Testis (tissue), 3 donors: Measurements from ENCODE around the gene APOA4. TPM values are rescaled to one million over a fixed set of nuclear protein-coding genes. Genes with fewer than 3 reads are reported as not detected.
A peak's percentile ranks its signal among the peaks of the same experiment; 100 is the strongest.

Experiments
- DNase-seq: peaks from one replicate; pipeline ENCODE4 v3.0.0-alpha.2; 2019
- H3K27ac ChIP-seq, 2 donors: fragments of 200-600 bp; sonication (generic); one replicate each; pipeline ENCODE4 v1.5.1; 2019
- H3K27me3 ChIP-seq: fragments of 200-600 bp; sonication (generic); one replicate; pipeline ENCODE4 v1.5.1; 2019
- H3K36me3 ChIP-seq: fragments of 200-600 bp; sonication (generic); one replicate; pipeline ENCODE4 v1.5.1; 2017; ENCODE audit warnings: low read depth; ENCODE audit errors: missing control alignments
- H3K4me1 ChIP-seq: fragments of 200-600 bp; sonication (generic); one replicate; pipeline ENCODE4 v1.5.1; 2019
- H3K4me3 ChIP-seq, 2 donors: fragments of 200-600 bp; sonication (generic); one replicate each; pipeline ENCODE4 v1.5.1; 2017 to 2019
- H3K9me3 ChIP-seq: fragments of 200-600 bp; sonication (generic); one replicate; pipeline ENCODE4 v1.5.1; 2017
- POLR2A ChIP-seq: fragments of 450-650 bp; IDR thresholded peaks from one replicate; pipeline ENCODE4 v1.6.1; 2017; ENCODE audit warnings: antibody characterized with exemption, mild to moderate bottlenecking, moderate library complexity
- WGBS, 2 donors: methylation state at CpG; one replicate each; pipeline ENCODE4 v1.1.5; 2018; 5-methylcytosine and 5-hydroxymethylcytosine counted together
- intact Hi-C: fragments of 100-400 bp; cut with DNase I; formaldehyde crosslinking; loops from one replicate; pipeline ENCODE4 v1.15.1; 2023; ENCODE audit warnings: low total_unique reads
- polyA plus RNA-seq: library from polyadenylated mRNA; stranded (reverse); fragments of 350-450 nt; fragmentation: Illumina TruSeq; extraction: RNeasy Lipid Tissue Mini Kit (QIAGEN cat#74804); gene quantifications from one replicate; pipeline ENCODE4 v1.2.3, GENCODE V29; 2014; ENCODE audit warnings: low read depth, low replicate concordance; ENCODE audit not compliant: insufficient read depth
- total RNA-seq, 2 donors: library from RNA; depleted of rRNA; stranded (reverse); fragments of >200 nt; gene quantifications; one replicate each; pipeline ENCODE4 v1.2.3, GENCODE V29; 2016
- TF ChIP-seq, protein P1 (sequence below), 3 experiments: fragments of 450-650 bp in 2 of 3; fragments of 200-600 bp in 1 of 3; sonication (generic) in 1 of 3; IDR thresholded peaks; one replicate each; pipeline ENCODE4 v1.5.1; 2016 to 2019; ENCODE audit warnings: antibody characterized with exemption in 3 of 3, mild to moderate bottlenecking in 2 of 3, moderate library complexity in 1 of 3

Gene APOA4
- total and polyA plus RNA-seq, 3 donors from 2014 or later: not detected

DNA sequence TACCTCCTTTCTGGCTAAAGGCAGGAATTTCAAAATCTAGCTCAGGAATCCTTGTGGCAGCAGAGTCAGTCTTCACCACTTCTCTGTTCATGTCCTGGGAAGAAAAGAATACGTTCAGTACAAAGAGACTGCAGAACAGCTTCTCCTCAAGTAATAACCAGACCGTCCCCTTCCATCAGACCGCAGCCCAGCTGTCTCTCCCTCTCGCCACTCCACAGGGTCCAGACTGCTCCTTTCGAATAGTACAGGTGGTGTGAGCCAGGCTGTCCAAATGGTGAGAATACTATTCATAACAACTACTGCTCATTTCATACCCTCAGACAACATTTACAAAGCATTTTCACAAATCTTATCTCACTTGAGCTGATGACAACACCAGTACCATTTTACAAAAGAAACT is 36.1 kb downstream of the APOA4 start:
- no peaks in the 10 kb centered on the region for H3K9me3 ChIP-seq
- WGBS, 2 donors: 48 to 58% methylated on average over 5 of the region's 5 CpGs
- H3K27me3 ChIP-seq: no peaks in the 10 kb centered on the region
- no peak for DNase-seq
- TF ChIP-seq, protein P1, sequence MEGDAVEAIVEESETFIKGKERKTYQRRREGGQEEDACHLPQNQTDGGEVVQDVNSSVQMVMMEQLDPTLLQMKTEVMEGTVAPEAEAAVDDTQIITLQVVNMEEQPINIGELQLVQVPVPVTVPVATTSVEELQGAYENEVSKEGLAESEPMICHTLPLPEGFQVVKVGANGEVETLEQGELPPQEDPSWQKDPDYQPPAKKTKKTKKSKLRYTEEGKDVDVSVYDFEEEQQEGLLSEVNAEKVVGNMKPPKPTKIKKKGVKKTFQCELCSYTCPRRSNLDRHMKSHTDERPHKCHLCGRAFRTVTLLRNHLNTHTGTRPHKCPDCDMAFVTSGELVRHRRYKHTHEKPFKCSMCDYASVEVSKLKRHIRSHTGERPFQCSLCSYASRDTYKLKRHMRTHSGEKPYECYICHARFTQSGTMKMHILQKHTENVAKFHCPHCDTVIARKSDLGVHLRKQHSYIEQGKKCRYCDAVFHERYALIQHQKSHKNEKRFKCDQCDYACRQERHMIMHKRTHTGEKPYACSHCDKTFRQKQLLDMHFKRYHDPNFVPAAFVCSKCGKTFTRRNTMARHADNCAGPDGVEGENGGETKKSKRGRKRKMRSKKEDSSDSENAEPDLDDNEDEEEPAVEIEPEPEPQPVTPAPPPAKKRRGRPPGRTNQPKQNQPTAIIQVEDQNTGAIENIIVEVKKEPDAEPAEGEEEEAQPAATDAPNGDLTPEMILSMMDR (IDR thresholded peaks at IDR 0.05): no peak
- TF ChIP-seq POLR2A: no peak
- H3K4me1 ChIP-seq: peaks cover 11% of the 10 kb centered on the region
- H3K27ac ChIP-seq: no peak overlapping the region
- peak overlapping the region; percentile 98 to 99 for H3K4me3 ChIP-seq
- intact Hi-C loops: no loop called here
- no peaks in the 10 kb centered on the region for H3K36me3 ChIP-seq

- Histone ChIP-seq H3K36me3 (no peaks in the 10 kb centered on the region), H3K27ac (no peak overlapping the region), H3K4me1 (peaks cover 8% of the 10 kb centered on the region), H3K4me3 (no peak overlapping the region), H3K27me3 (no peaks in the 10 kb centered on the region), H3K9me3 (no peaks in the 10 kb centered on the region)
- no peak for DNase-seq
- intact Hi-C loops: no loop called here
- TF ChIP-seq POLR2A: no peak
- TF ChIP-seq, protein P1 (IDR thresholded peaks at IDR 0.05): no peak
- 77 to 86% methylated on average over 2 of the region's 2 CpGs for WGBS, 2 donors
These were observed 36.8 kb downstream of the APOA4 start for GRCh38 chr11:116786326-116786725.

DNA sequence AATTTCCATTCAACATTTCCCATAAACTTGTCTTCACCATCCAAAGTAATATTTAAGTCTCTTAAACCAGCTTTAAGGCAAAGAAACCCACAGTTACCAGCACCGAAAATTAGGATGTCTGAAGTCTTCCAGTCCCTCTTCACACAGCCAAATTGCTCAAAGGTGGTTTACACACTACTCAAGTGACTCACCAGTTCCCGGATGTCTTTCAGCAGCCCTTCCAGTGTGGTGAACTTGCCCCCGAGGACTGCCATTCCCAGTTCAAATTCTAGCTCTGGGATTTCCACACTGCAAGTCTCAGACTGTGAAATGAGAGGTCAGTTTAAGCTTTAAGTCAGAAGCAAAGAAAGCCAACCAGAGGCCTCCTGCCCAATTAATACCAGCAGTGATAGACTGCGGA is 40.4 kb downstream of the APOA4 start:
- intact Hi-C loops: no loop called here
- no peak for TF ChIP-seq POLR2A
- TF ChIP-seq, protein P1 (IDR thresholded peaks at IDR 0.05): no peak
- no peaks in the 10 kb centered on the region for H3K36me3 ChIP-seq
- no peaks in the 10 kb centered on the region for H3K4me1 ChIP-seq
- H3K27me3 ChIP-seq: no peaks in the 10 kb centered on the region
- no peak overlapping the region for H3K4me3 ChIP-seq
- no peak for DNase-seq
- H3K27ac ChIP-seq: no peak overlapping the region
- H3K9me3 ChIP-seq: no peaks in the 10 kb centered on the region
- 89 to 97% methylated on average over 4 of the region's 4 CpGs for WGBS, 2 donors

- Histone ChIP-seq H3K36me3 (no peaks in the 10 kb centered on the region), H3K27me3 (no peaks in the 10 kb centered on the region), H3K9me3 (no peaks in the 10 kb centered on the region), H3K27ac (no peak overlapping the region), H3K4me3 (no peak overlapping the region), H3K4me1 (no peaks in the 10 kb centered on the region)
- intact Hi-C loops: no loop called here
- 88 to 93% methylated on average over 4 of the region's 4 CpGs for WGBS, 2 donors
- no peak for DNase-seq
- TF ChIP-seq, protein P1 (IDR thresholded peaks at IDR 0.05): no peak
- TF ChIP-seq POLR2A: no peak
These were observed 44.5 kb downstream of the APOA4 start for GRCh38 chr11:116778556-116778955.

DNA sequence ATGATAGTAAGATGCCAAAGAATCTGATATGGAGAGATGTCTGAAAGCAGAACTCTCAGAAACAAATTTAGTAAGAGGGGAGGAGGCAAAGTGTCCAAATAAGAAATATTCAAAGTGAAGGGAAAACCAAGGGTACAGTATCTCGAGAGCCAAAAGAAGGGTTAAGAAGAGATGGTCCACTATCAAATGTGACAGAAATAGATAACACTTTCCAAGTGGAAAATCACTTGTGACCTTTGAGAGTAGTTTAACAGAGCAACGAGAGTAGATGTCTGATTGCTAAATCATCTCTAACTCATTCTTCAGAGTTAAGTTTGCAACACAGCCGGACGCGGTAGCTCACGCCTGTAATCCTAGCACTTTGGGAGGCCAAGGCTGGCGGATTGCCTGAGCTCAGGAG is 46.0 kb downstream of the APOA4 start:
- TF ChIP-seq, protein P1 (IDR thresholded peaks at IDR 0.05): no peak
- no peak for TF ChIP-seq POLR2A
- Histone ChIP-seq H3K27me3 (no peaks in the 10 kb centered on the region), H3K27ac (no peak overlapping the region), H3K4me3 (no peak overlapping the region), H3K36me3 (no peaks in the 10 kb centered on the region), H3K9me3 (no peaks in the 10 kb centered on the region), H3K4me1 (peaks cover under 1% of the 10 kb centered on the region)
- intact Hi-C loops: no loop called here
- WGBS, 2 donors: 79 to 88% methylated on average over 7 of the region's 7 CpGs
- no peak for DNase-seq
